ENCODE results near the gene DGKB. TPM values are rescaled to one million over a fixed set of nuclear protein-coding genes. Genes with fewer than 3 reads are reported as not detected.
A peak's percentile ranks its signal among the peaks of the same experiment; 100 is the strongest.

DGKB gene
- total RNA-seq, 8 experiments from 2014 or later, result 0.22 to 13.6 (median 9.0) TPM

DNA sequence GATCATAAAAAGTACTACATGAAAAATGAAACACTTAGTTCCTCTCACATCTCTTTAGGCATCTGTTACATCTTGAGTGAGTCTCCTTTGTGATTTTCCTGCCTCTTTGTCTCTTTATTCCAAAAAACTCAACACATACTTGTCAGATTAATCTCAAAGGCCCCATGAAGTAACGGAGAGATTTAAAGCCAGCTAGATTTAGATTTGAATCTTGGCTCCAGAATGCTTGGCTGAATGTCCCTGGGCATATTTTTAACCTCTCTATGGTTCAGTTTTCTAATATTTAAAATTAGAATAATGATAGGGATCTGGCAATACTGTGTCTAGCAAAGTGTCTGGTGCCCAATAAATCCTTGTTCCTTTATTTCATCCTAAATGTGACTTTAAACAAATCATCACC lies 140.0 kb downstream of the DGKB start:
- in situ Hi-C loops (cut with MboI; ENCODE audit: low pct_unique_long_range_greater_than_20kb in 2 of 9, low sequenced_read_pairs in 9 of 9, unreplicated experiment in 9 of 9), result no loop called here

DNA sequence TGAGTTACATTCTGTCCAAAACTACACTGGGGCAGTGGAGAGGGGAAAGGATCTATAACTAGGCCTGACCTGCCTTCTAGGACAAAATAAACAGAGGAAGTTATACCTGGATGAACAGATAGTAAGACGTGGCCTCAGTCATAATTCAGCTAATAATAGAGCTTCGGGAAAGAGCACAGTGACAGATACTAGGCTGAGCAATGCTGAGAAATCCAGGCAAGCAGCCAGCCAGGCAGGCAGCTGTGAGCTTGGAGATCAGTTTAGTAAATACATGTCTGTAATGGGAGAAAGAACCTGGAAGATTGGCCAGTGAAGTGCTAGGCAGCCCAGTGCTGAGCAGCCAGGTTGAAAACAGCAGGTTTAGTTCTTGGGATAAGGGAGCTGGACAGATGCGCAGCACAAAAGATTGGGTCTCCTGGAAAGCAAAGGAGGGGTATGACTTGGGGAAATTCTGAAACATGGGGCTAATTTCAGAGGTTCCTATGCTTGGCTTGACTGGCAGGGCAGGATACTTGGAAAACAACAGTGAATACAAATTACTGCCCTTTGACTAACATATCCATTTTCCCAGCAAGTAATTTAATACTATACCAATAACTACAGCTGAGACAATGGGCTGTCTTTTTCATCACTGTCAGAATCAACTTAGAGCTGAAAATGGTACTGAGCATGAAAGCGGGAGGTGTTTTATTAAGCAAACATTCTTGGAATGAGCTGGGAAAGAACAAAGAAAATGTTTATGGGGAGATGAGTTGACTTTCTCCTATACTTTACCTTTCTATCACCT lies 140.8 kb downstream of the DGKB start:
- in situ Hi-C loops (cut with MboI; ENCODE audit: low pct_unique_long_range_greater_than_20kb in 2 of 9, low sequenced_read_pairs in 9 of 9, unreplicated experiment in 9 of 9), result no loop called here
- Histone ChIP-seq H3K27ac (no peak overlapping the region), H3K4me1 (replicated peaks in 1 of 2) (peaks cover 2 to 9% of the 10 kb centered on the region in 2 donors), H3K4me3 (no peak overlapping the region)
- 0 to 100% (median 70%) methylated on average over 1 to 4 of the region's 4 CpGs; no CpG with 5 or more reads in 2 of the 10 experiments for WGBS, 10 experiments
- peak; percentile 46 to 99 (median 94) for ATAC-seq (replicated peaks in 6 of 8)

More for the DNA sequence above, 140.0 kb downstream of the DGKB start:
- no peak for ATAC-seq (replicated peaks in 6 of 8)
- 0 to 90% (median 37%) methylated on average over 1 of the region's 1 CpG; no CpG with 5 or more reads in 2 of the 10 experiments for WGBS, 10 experiments
- H3K4me3 ChIP-seq, result no peak overlapping the region
- H3K27ac ChIP-seq, result no peak overlapping the region
- H3K4me1 ChIP-seq (replicated peaks in 1 of 2), result peaks cover 2 to 9% of the 10 kb centered on the region in 2 donors

DNA sequence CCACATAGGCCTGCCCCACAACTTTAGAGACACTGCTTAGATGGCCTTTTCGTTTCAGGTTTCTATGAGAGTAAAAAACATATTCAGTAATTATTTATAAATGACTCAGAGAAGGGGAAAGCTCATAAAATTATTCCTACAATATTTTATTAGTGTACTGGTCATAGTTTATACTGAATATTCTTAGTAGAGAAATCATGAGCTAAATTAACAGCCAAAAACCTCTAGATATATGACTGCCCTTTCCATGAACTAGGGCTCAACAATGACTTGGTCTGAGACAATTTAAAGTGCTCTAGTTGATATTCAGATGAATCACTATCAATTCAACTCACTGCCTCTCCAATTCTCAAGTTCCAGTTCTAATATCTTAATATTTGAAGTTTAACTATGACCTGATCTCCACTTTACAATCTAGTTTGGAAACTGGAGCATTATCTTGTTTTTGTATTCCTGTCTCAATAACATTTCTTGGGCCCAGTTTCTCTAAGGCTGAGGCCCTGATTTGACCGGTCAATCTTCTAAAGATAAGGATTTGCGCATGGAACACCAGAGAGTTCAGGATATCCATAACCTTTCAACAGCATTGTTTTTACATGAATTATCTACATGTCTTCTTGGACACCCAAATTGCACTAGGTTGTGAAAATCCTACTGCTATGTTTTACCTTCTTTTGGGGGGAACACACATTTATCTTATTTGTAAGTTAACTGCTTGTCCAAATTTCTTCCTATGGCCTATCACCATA lies 141.6 kb downstream of the DGKB start:
- Histone ChIP-seq H3K4me1 (replicated peaks in 1 of 2) (peaks cover 2 to 9% of the 10 kb centered on the region in 2 donors), H3K27ac (no peak overlapping the region), H3K4me3 (no peak overlapping the region)
- peak in 4 of 8 experiments; percentile 7 to 69 (median 35) for ATAC-seq (replicated peaks in 6 of 8)
- in situ Hi-C loops (cut with MboI; ENCODE audit: low pct_unique_long_range_greater_than_20kb in 2 of 9, low sequenced_read_pairs in 9 of 9, unreplicated experiment in 9 of 9), result no loop called here
- WGBS, 10 experiments, result 57 to 100% (median 94%) methylated on average over 1 to 3 of the region's 3 CpGs; no CpG with 5 or more reads in 3 of the 10 experiments

DNA sequence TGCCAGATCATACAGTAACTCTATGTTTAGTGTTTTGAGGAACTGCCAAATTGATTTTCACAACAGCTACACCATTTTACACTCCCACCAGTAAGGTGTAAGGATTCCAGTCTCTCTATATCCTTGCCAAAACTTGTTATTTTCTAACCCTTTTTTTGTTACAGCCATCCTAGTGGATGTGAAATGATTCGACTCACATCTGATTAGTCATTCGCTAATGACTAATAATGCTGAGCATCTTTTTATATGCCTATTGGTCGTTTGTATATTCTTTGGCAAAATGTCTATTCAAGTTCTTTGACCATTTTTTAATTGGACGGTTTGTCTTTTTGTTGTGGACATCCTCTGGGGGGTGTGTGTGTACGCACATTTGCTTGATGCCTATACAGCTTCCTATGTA lies 142.8 kb downstream of the DGKB start:
- in situ Hi-C loops (cut with MboI; ENCODE audit: low pct_unique_long_range_greater_than_20kb in 2 of 9, low sequenced_read_pairs in 9 of 9, unreplicated experiment in 9 of 9), result no loop called here
- H3K27ac ChIP-seq, result no peak overlapping the region
- no peak for ATAC-seq (replicated peaks in 6 of 8)
- H3K4me3 ChIP-seq, result no peak overlapping the region
- 67 to 100% (median 85%) methylated on average over 2 to 5 of the region's 5 CpGs for WGBS, 10 experiments
- peaks cover 2 to 9% of the 10 kb centered on the region in 2 donors for H3K4me1 ChIP-seq (replicated peaks in 1 of 2)

DNA sequence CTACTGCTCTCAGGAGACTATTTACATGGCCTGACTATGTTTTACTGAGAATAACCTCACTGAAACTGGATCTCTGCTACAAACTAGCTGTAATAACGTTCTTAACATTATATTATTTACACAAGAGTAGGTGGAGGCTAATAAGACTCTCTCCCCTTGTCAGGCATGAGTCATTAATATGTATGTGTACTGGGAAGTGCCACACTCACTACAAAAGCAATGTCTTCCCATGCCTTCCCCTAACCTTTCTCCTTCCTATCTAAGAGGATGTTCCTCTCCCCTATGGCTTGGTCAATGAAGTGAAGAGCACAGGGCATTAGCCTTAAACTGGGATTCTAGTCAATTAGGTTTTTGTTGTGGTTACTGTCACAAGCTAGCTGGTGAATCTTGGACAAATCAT lies 147.9 kb downstream of the DGKB start:
- peak in 5 of 8 experiments; percentile 59 to 93 (median 66) for ATAC-seq (replicated peaks in 6 of 8)
- H3K4me3 ChIP-seq, result no peak overlapping the region
- no peaks in the 10 kb centered on the region for H3K4me1 ChIP-seq (replicated peaks in 1 of 2)
- in situ Hi-C loops (cut with MboI; ENCODE audit: low pct_unique_long_range_greater_than_20kb in 2 of 9, low sequenced_read_pairs in 9 of 9, unreplicated experiment in 9 of 9), result no loop called here
- WGBS, 10 experiments, result 0 to 67% (median 9%) methylated on average over 1 of the region's 1 CpG; no CpG with 5 or more reads in 3 of the 10 experiments
- no peak overlapping the region for H3K27ac ChIP-seq

DNA sequence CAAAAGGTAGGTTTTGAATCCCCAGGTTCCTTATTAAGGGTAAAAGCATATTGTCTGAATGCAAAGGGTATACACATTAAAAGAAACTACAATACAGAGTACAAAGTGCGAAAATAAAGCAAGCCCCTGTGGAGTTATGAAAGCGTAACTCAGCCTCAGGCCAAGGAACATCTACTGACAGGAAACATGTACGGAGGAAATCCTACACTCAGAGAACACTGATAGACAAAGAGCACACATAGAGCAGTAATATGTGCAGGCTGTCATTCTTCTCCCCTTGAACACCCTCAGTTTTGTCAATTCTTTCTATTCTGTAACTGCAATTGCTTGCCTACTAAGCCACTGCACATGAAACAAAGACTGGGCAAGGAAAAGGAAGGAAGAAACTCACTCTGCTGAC lies 150.2 kb downstream of the DGKB start:
- no peak overlapping the region for H3K27ac ChIP-seq
- no peak overlapping the region for H3K4me3 ChIP-seq
- ATAC-seq (replicated peaks in 6 of 8), result no peak
- in situ Hi-C loops (cut with MboI; ENCODE audit: low pct_unique_long_range_greater_than_20kb in 2 of 9, low sequenced_read_pairs in 9 of 9, unreplicated experiment in 9 of 9), result no loop called here
- H3K4me1 ChIP-seq (replicated peaks in 1 of 2), result no peaks in the 10 kb centered on the region
- WGBS, 10 experiments, result 72 to 100% (median 100%) methylated on average over 1 to 3 of the region's 3 CpGs; no CpG with 5 or more reads in 3 of the 10 experiments

DNA sequence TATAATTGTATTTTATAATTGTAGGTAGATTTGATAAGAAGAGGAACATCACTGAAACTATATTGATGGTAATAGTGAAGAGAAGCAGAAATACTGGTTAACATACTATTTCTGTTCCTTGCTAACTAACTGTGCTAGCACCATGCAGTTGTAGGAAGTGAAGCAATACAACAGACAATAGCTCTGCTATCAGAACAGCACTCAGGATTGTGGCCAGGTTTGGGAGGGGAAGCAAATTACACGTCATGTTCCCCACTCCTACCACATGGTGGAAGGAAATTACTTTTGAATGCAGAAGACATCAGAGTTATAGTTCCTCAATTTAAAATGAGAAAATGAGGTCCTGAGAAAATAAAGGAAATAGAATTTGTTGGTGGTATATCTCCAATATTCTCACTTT lies 151.1 kb downstream of the DGKB start:
- in situ Hi-C loops (cut with MboI; ENCODE audit: low pct_unique_long_range_greater_than_20kb in 2 of 9, low sequenced_read_pairs in 9 of 9, unreplicated experiment in 9 of 9), result no loop called here
- 83 to 100% (median 100%) methylated on average over 1 of the region's 1 CpG; no CpG with 5 or more reads in 3 of the 10 experiments for WGBS, 10 experiments
- Histone ChIP-seq H3K4me1 (replicated peaks in 1 of 2) (no peaks in the 10 kb centered on the region), H3K27ac (no peak overlapping the region), H3K4me3 (no peak overlapping the region)
- ATAC-seq (replicated peaks in 6 of 8), result no peak

DNA sequence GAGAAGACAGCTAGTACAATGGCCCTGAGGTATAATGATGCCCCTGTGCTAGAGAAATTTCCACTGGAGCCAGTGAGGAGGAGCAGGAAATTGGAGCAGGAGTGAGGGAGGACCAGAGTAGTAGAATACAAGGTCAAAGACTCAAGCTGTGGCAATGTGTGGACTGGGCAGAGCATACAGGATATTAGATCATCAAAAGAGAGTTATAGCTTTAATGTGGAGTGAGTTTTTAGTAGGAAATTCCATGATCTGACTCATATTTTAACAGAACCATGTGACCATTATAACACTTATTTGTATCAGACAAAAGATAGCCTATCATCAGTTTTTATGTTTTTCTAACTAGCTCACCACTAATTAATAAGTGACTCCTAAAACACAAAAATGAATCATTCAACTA lies 154.1 kb downstream of the DGKB start:
- H3K27ac ChIP-seq, result no peak overlapping the region
- in situ Hi-C loops (cut with MboI; ENCODE audit: low pct_unique_long_range_greater_than_20kb in 2 of 9, low sequenced_read_pairs in 9 of 9, unreplicated experiment in 9 of 9), result loop anchor here in 1 of 9 experiments (25.0 kb wide), 1 partner anchor 264 kb away; no protein-coding TSS in a partner anchor
- peak in 7 of 8 experiments; percentile 45 to 97 (median 59) for ATAC-seq (replicated peaks in 6 of 8)
- H3K4me3 ChIP-seq, result no peak overlapping the region
- no peaks in the 10 kb centered on the region for H3K4me1 ChIP-seq (replicated peaks in 1 of 2)

DNA sequence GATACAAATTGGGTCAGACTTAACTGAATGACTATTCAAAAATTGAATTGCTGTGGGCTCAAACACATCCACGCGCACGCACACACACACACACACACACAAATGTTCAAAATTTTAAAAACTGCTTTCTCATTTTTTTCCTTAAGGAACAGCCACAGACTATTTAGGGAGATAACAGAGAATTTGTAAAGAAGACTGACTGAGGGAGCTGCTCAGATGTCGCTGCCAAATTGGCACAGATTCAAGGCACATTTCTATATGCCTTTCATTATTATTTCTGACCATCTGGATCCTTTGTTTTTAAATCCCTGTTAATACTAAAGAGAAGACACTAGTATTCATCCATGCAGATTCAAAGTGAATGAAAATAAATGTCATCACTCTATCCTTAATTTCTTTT lies 154.8 kb downstream of the DGKB start:
- in situ Hi-C loops (cut with MboI; ENCODE audit: low pct_unique_long_range_greater_than_20kb in 2 of 9, low sequenced_read_pairs in 9 of 9, unreplicated experiment in 9 of 9), result loop anchor here in 1 of 9 experiments (25.0 kb wide), 1 partner anchor 265 kb away; no protein-coding TSS in a partner anchor
- peak in 1 of 8 experiments; percentile 27 for ATAC-seq (replicated peaks in 6 of 8)
- Histone ChIP-seq H3K27ac (no peak overlapping the region), H3K4me3 (no peak overlapping the region), H3K4me1 (replicated peaks in 1 of 2) (no peaks in the 10 kb centered on the region)
- WGBS, 10 experiments, result 0 to 100% (median 71%) methylated on average over 1 to 4 of the region's 4 CpGs; no CpG with 5 or more reads in 1 of the 10 experiments

DNA sequence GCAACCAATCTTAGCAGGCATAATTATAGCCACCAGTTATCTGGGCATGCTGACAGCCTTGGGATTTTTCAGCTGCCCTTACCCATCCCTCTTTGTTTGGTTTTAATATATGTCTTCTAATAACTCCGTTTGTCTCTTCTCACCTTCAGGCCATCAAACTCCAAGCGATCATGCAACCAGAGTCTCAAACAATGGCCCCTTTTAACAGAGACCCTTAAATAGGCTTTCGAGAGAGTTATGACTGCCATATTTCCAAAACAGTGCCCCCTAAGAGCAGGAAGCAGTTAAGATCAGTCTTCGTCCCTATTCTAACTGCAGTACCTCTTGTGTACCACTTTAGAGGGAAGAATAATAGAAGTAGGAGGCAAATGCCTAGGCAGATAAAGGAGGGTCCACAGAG lies 157.5 kb downstream of the DGKB start:
- Histone ChIP-seq H3K4me3 (no peak overlapping the region), H3K4me1 (replicated peaks in 1 of 2) (no peaks in the 10 kb centered on the region), H3K27ac (no peak overlapping the region)
- 38 to 100% (median 86%) methylated on average over 1 to 4 of the region's 4 CpGs; no CpG with 5 or more reads in 1 of the 10 experiments for WGBS, 10 experiments
- ATAC-seq (replicated peaks in 6 of 8), result no peak
- in situ Hi-C loops (cut with MboI; ENCODE audit: low pct_unique_long_range_greater_than_20kb in 2 of 9, low sequenced_read_pairs in 9 of 9, unreplicated experiment in 9 of 9), result loop anchor here in 1 of 9 experiments (25.0 kb wide), 1 partner anchor 267 kb away; no protein-coding TSS in a partner anchor

DNA sequence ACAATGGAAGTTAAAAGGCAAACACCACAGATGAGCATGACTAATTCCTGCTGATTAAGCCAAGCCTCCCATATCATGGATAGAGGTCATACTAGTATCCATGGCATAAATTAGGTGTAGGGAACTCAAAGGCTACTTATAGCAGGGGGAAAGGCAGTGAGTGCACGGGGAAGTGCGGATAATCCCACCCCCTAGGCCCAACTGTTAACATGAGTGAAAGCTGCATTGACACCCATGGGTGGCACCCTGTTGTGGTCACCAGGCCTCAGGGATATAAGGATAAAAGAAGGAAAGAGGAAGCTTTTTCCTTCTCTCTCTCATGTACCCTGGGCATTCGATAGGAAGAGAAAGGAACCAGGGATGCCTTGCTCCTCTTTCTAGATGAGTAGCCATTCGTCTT lies 161.9 kb downstream of the DGKB start:
- in situ Hi-C loops (cut with MboI; ENCODE audit: low pct_unique_long_range_greater_than_20kb in 2 of 9, low sequenced_read_pairs in 9 of 9, unreplicated experiment in 9 of 9), result loop anchor here in 1 of 9 experiments (25.0 kb wide), 1 partner anchor 272 kb away; no protein-coding TSS in a partner anchor
- 60 to 100% (median 97%) methylated on average over 1 to 4 of the region's 4 CpGs; no CpG with 5 or more reads in 3 of the 10 experiments for WGBS, 10 experiments

DNA sequence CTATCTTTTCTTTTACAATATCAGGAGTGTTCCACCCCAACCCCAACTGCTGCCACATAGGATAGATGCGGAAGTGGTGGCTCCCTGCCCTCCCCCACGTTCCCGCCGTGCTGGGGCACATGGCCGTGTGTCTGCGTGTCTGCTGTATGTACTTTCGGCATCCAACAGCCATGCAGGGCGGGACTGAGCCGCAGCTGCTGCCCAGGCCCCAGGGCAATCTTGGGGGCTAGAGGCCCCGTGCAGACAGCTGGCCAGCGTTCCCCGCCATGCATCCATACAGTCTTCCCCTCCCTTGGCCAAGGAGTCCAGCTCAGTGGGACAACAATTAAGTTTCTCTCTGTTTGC lies 162.7 kb downstream of the DGKB start:
- peak in 1 of 8 experiments; percentile 17 for ATAC-seq (replicated peaks in 6 of 8)
- H3K4me3 ChIP-seq, result no peak overlapping the region
- no peak overlapping the region for H3K27ac ChIP-seq
- WGBS, 10 experiments, result 20 to 100% (median 100%) methylated on average over 1 to 8 of the region's 12 CpGs; no CpG with 5 or more reads in 1 of the 10 experiments
- in situ Hi-C loops (cut with MboI; ENCODE audit: low pct_unique_long_range_greater_than_20kb in 2 of 9, low sequenced_read_pairs in 9 of 9, unreplicated experiment in 9 of 9), result loop anchor here in 2 of 9 experiments (10.0 to 25.0 kb wide), 2 partner anchors 175 to 272 kb away; no protein-coding TSS in a partner anchor
- H3K4me1 ChIP-seq (replicated peaks in 1 of 2), result no peaks in the 10 kb centered on the region

More for the DNA sequence above, 161.9 kb downstream of the DGKB start:
- no peak overlapping the region for H3K4me3 ChIP-seq
- H3K27ac ChIP-seq, result no peak overlapping the region
- no peaks in the 10 kb centered on the region for H3K4me1 ChIP-seq (replicated peaks in 1 of 2)
- ATAC-seq (replicated peaks in 6 of 8), result no peak
